SH-SY5Y (cell line): Measurements from ENCODE around the gene NR2C2AP.

ENCODE experiments used
- GATA2 ChIP-seq: IDR thresholded peaks from 2 replicates; pipeline ENCODE4 v1.6.1; 2011; ENCODE audit warnings: mild to moderate bottlenecking, low read depth, low read length
- GATA3 ChIP-seq: IDR thresholded peaks from 2 replicates; pipeline ENCODE4 v1.6.1; 2011; ENCODE audit warnings: low read depth, mild to moderate bottlenecking, low read length, moderate library complexity

- TF ChIP-seq GATA2 (no peak), GATA3 (no peak)
Measured at GRCh38 chr19:19227217-19227616, 24.0 kb upstream of the NR2C2AP start.
